K562 (cell line): ENCODE measurements around the gene LTBP2. TPM values are rescaled to one million over a fixed set of nuclear protein-coding genes. Genes with fewer than 3 reads are reported as not detected.

ENCODE experiments used
- AFF1 ChIP-seq, 2 experiments: fragments of 450-650 bp; IDR thresholded peaks; 2 replicates each; pipeline ENCODE4 v1.6.1; 2018; ENCODE audit warnings: mild to moderate bottlenecking in 2 of 2, low read depth in 1 of 2; ENCODE audit not compliant: partially characterized antibody in 2 of 2
- CREBBP ChIP-seq: IDR thresholded peaks from one replicate; pipeline ENCODE4 v1.6.1; 2012; ENCODE audit warnings: low read depth, mild to moderate bottlenecking, control low read depth, inconsistent platforms, low read length
- ELK3 ChIP-seq: fragments of 450-650 bp; formaldehyde crosslinking; IDR thresholded peaks from 2 replicates; pipeline ENCODE4 v1.4.0; 2020; ENCODE audit warnings: mild to moderate bottlenecking
- ETV6 ChIP-seq, 3 experiments: fragments of 150-350 bp in 1 of 3; sonication (generic) in 1 of 3; formaldehyde crosslinking in 1 of 3; IDR thresholded peaks; 2 replicates each; pipeline versions ENCODE4 v1.6.1 to v1.8.0; 2014 to 2022; ENCODE audit warnings: borderline replicate concordance in 2 of 3, low read depth in 2 of 3, antibody characterized with exemption in 1 of 3, low read length in 1 of 3, mild to moderate bottlenecking in 1 of 3, missing genetic modification reagents in 1 of 3
- FOXK2 ChIP-seq, 2 experiments: fragments of 450-650 bp; IDR thresholded peaks in 1 of 2; conservative IDR thresholded peaks in 1 of 2; 2 replicates each; pipeline ENCODE4 v1.6.1; 2016; ENCODE audit warnings: low read depth in 2 of 2, mild to moderate bottlenecking in 1 of 2
- GATA2 ChIP-seq: sonication (generic); formaldehyde crosslinking; IDR thresholded peaks from 2 replicates; pipeline ENCODE4 v1.4.0; 2020; ENCODE audit warnings: mild to moderate bottlenecking, missing genetic modification reagents
- HEY1 ChIP-seq: fragments of 250-450 bp; sonication (Bioruptor Pico); IDR thresholded peaks from 2 replicates; pipeline ENCODE4 v1.5.0; 2020; ENCODE audit warnings: mild to moderate bottlenecking, moderate library complexity, borderline replicate concordance
- NCOR1 ChIP-seq: fragments of 450-650 bp; IDR thresholded peaks from 2 replicates; pipeline ENCODE4 v1.6.1; 2016; ENCODE audit warnings: mild to moderate bottlenecking, moderate library complexity
- NR3C1 ChIP-seq: sonication (generic); formaldehyde crosslinking; IDR thresholded peaks from 2 replicates; pipeline ENCODE4 v1.8.1; 2022; ENCODE audit warnings: missing genetic modification reagents
- RBBP5 ChIP-seq: fragments of 200-600 bp; sonication (generic); IDR thresholded peaks from 2 replicates; pipeline ENCODE4 v1.6.1; 2012; ENCODE audit warnings: borderline replicate concordance, mild to moderate bottlenecking, low read length, control low read depth, inconsistent platforms; ENCODE audit not compliant: insufficient read depth, poor library complexity, severe bottlenecking
- SP2 ChIP-seq: IDR thresholded peaks from 2 replicates; pipeline ENCODE4 v1.6.1; 2011; ENCODE audit warnings: mild to moderate bottlenecking, low read depth, low read length, moderate library complexity; ENCODE audit not compliant: poor library complexity, severe bottlenecking; ENCODE audit errors: extremely low read depth
- TAF7 ChIP-seq: fragments of 450-650 bp; IDR thresholded peaks from 2 replicates; pipeline ENCODE4 v1.6.1; 2016; ENCODE audit warnings: missing genetic modification characterization, missing compliant biosample characterization
- TARDBP ChIP-seq: fragments of 450-650 bp; IDR thresholded peaks from 2 replicates; pipeline ENCODE4 v1.6.1; 2016
- ZFP36 ChIP-seq: fragments of 150-350 bp; IDR thresholded peaks from 2 replicates; pipeline ENCODE4 v1.6.1; 2018; ENCODE audit warnings: low read length, low read depth; ENCODE audit not compliant: partially characterized antibody
- ZHX1 ChIP-seq: fragments of 150-350 bp; conservative IDR thresholded peaks from 2 replicates; pipeline ENCODE4 v1.6.1; 2014; ENCODE audit warnings: low read length
- polyA plus RNA-seq, 8 experiments: library from polyadenylated mRNA; depleted of rRNA in 4 of 8; stranded (reverse) in 5 of 8; unstranded in 3 of 8; fragments of >200 nt; fragmentation: Nextera tagmentation in 2 of 8; fragmentation: Illumina TruSeq in 1 of 8; extraction: Ambion mirVana in 2 of 8; extraction: Trizol in 1 of 8; gene quantifications; 2 replicates each; pipeline versions ENCODE4 v1.2.1 to v1.2.3, GENCODE V29; 2011 to 2014; ENCODE audit warnings: inconsistent platforms in 1 of 8, missing spikeins in 1 of 8
- total RNA-seq, 7 experiments: library from RNA; depleted of rRNA in 6 of 7; stranded (reverse); fragments of >200 nt in 6 of 7; fragmentation: Illumina TruSeq in 2 of 7; extraction: Trizol in 2 of 7; gene quantifications; 2 replicates each; pipeline versions ENCODE4 v1.2.1 to v1.2.3, GENCODE V29; 2011 to 2021; ENCODE audit warnings: low replicate concordance in 1 of 7
- TF ChIP-seq, protein P1 (sequence below): fragments of 250-450 bp; sonication (Bioruptor Pico); IDR thresholded peaks from 2 replicates; pipeline ENCODE4 v1.4.0; 2020
- TF ChIP-seq, protein P2 (sequence below): fragments of 450-650 bp; formaldehyde crosslinking; IDR thresholded peaks from 2 replicates; pipeline ENCODE4 v1.4.0; 2022; ENCODE audit warnings: missing genetic modification characterization

The LTBP2 gene
- total and polyA plus RNA-seq, 9 of the 15 experiments (the other 6 are each of a cell fraction or from before 2014, with no cell fraction given): under 0.01 to 0.18 (median 0.03) TPM; not detected in 3

GRCh38 chr14:74658535-74659131 lies 46.6 kb upstream of the LTBP2 start (continued):
- TF ChIP-seq AFF1 (IDR thresholded peaks at IDR 0.05; ENCODE audit: low read depth in 1 of 2, partially characterized antibody in 2 of 2) (no peak), ETV6 (IDR thresholded peaks at IDR 0.05; ENCODE audit: borderline replicate concordance in 1 of 2, low read depth in 2 of 2, low read length in 1 of 2) (no peak), ETV6 (CRISPR knock-in tag; IDR thresholded peaks at IDR 0.05; ENCODE audit: borderline replicate concordance) (no peak), RBBP5 (no peak), NCOR1 (no peak), GATA2 (CRISPR knock-in tag) (no peak), HEY1 (CRISPR knock-in tag) (no peak), ZHX1 (no peak), TARDBP (no peak), ELK3 (CRISPR knock-in tag) (no peak), SP2 (no peak), TAF7 (tag) (no peak), CREBBP (no peak), NR3C1 (CRISPR knock-in tag) (no peak), FOXK2 (conservative IDR thresholded peaks at IDR 0.05 in 1 of 2, IDR thresholded peaks at IDR 0.05 in 1 of 2; ENCODE audit: low read depth in 2 of 2) (no peak), ZFP36 (no peak)
- TF ChIP-seq, protein P1, sequence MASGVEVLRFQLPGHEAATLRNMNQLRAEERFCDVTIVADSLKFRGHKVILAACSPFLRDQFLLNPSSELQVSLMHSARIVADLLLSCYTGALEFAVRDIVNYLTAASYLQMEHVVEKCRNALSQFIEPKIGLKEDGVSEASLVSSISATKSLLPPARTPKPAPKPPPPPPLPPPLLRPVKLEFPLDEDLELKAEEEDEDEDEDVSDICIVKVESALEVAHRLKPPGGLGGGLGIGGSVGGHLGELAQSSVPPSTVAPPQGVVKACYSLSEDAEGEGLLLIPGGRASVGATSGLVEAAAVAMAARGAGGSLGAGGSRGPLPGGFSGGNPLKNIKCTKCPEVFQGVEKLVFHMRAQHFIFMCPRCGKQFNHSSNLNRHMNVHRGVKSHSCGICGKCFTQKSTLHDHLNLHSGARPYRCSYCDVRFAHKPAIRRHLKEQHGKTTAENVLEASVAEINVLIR: no peak
- TF ChIP-seq, protein P2, sequence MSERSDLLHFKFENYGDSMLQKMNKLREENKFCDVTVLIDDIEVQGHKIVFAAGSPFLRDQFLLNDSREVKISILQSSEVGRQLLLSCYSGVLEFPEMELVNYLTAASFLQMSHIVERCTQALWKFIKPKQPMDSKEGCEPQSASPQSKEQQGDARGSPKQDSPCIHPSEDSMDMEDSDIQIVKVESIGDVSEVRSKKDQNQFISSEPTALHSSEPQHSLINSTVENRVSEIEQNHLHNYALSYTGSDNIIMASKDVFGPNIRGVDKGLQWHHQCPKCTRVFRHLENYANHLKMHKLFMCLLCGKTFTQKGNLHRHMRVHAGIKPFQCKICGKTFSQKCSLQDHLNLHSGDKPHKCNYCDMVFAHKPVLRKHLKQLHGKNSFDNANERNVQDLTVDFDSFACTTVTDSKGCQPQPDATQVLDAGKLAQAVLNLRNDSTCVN (CRISPR knock-in tag): no peak
